Neural progenitor cell (in vitro differentiated cells): ENCODE measurements around the gene HPRT1. TPM values are rescaled to one million over a fixed set of nuclear protein-coding genes. Genes with fewer than 3 reads are reported as not detected.

ENCODE experiments used
- DNase-seq: peaks from one replicate; pipeline ENCODE4 v3.0.0-alpha.2; 2016; ENCODE audit warnings: low spot score
- H2AFZ ChIP-seq: fragments of 200-600 bp; sonication (generic); replicated peaks from 2 replicates; pipeline ENCODE4 v1.6.1; 2016; ENCODE audit warnings: antibody characterized with exemption
- H3F3A ChIP-seq: fragments of 200-600 bp; sonication (generic); 2 replicates; pipeline ENCODE4 v1.6.1; 2016; ENCODE audit warnings: antibody characterized with exemption, low read depth
- H3K27ac ChIP-seq: fragments of 200-600 bp; sonication (generic); 2 replicates; pipeline ENCODE4 v1.5.1; 2016; ENCODE audit warnings: mild to moderate bottlenecking
- H3K27me3 ChIP-seq: fragments of 200-600 bp; sonication (generic); 2 replicates; pipeline ENCODE4 v1.6.1; 2016; ENCODE audit warnings: mild to moderate bottlenecking, moderate library complexity
- H3K36me3 ChIP-seq: fragments of 200-600 bp; sonication (generic); 2 replicates; pipeline ENCODE4 v1.5.1; 2016
- H3K4me1 ChIP-seq: fragments of 200-600 bp; sonication (generic); 2 replicates; pipeline ENCODE4 v1.6.1; 2016; ENCODE audit warnings: mixed run types
- H3K4me2 ChIP-seq: fragments of 200-600 bp; sonication (generic); 2 replicates; pipeline ENCODE4 v1.6.1; 2016
- H3K4me3 ChIP-seq: fragments of 200-600 bp; sonication (generic); 2 replicates; pipeline ENCODE4 v1.5.1; 2016
- H3K79me2 ChIP-seq: fragments of 200-600 bp; sonication (generic); 2 replicates; pipeline ENCODE4 v1.6.1; 2016; ENCODE audit warnings: low read depth
- H3K9ac ChIP-seq: fragments of 200-600 bp; sonication (generic); 2 replicates; pipeline ENCODE4 v1.6.1; 2016
- H3K9me3 ChIP-seq: fragments of 200-600 bp; sonication (generic); 2 replicates; pipeline ENCODE4 v1.5.1; 2016; ENCODE audit warnings: low read depth
- H4K20me1 ChIP-seq: fragments of 200-600 bp; sonication (generic); 2 replicates; pipeline ENCODE4 v1.6.1; 2016; ENCODE audit warnings: low read depth
- H3K27ac Mint-ChIP-seq: 3 replicates; pipeline ENCODE4 v1.8.0; 2021; ENCODE audit warnings: mixed read lengths
- H3K27me3 Mint-ChIP-seq: 2 replicates; pipeline ENCODE4 v1.8.0; 2022; ENCODE audit warnings: low read depth, mild to moderate bottlenecking, inconsistent platforms, moderate library complexity, mixed read lengths; ENCODE audit not compliant: insufficient read depth
- H3K36me3 Mint-ChIP-seq: 3 replicates; pipeline ENCODE4 v1.8.0; 2021; ENCODE audit warnings: mixed read lengths
- H3K4me1 Mint-ChIP-seq: 3 replicates; pipeline ENCODE4 v1.8.0; 2021; ENCODE audit warnings: mixed read lengths
- H3K4me3 Mint-ChIP-seq: 3 replicates; pipeline ENCODE4 v1.8.0; 2021; ENCODE audit warnings: mild to moderate bottlenecking, moderate library complexity, mixed read lengths
- H3K9me3 Mint-ChIP-seq: 3 replicates; pipeline ENCODE4 v1.8.0; 2020; ENCODE audit warnings: mixed read lengths
- CTCF ChIP-seq: fragments of 200-600 bp; sonication (generic); IDR thresholded peaks from 2 replicates; pipeline ENCODE4 v1.5.1; 2017; ENCODE audit warnings: antibody characterized with exemption, mild to moderate bottlenecking
- EZH2 ChIP-seq: fragments of 200-600 bp; sonication (generic); IDR thresholded peaks from 2 replicates; pipeline ENCODE4 v1.6.1; 2017; ENCODE audit warnings: antibody characterized with exemption, mild to moderate bottlenecking, moderate library complexity
- EZH2phosphoT487 ChIP-seq: fragments of 200-600 bp; sonication (generic); IDR thresholded peaks from 2 replicates; pipeline ENCODE4 v1.6.1; 2017; ENCODE audit warnings: antibody characterized with exemption
- total RNA-seq: library from RNA; depleted of rRNA; stranded (reverse); fragments of >200 nt; gene quantifications from 2 replicates; pipeline ENCODE4 v1.2.3, GENCODE V29; 2015; ENCODE audit warnings: low replicate concordance

Gene HPRT1
- total RNA-seq, 1 donor from 2014 or later = 20.9 TPM

GRCh38 chrX:134472041-134472440 is 12.1 kb downstream of the HPRT1 start:
- H3F3A ChIP-seq = no peaks in the 10 kb centered on the region
- Mint-ChIP-seq H3K27me3 (no peaks in the 10 kb centered on the region), H3K4me3 (no peak overlapping the region), H3K9me3 (no peaks in the 10 kb centered on the region), H3K36me3 (peaks cover 16% of the 10 kb centered on the region), H3K27ac (no peak overlapping the region), H3K4me1 (no peaks in the 10 kb centered on the region)
- H3K9me3 ChIP-seq = no peaks in the 10 kb centered on the region
- no peak overlapping the region for H3K9ac ChIP-seq
- DNase-seq = no peak
- no peaks in the 10 kb centered on the region for H3K36me3 ChIP-seq
- TF ChIP-seq EZH2phosphoT487 (no peak), EZH2 (no peak), CTCF (no peak)
- no peaks in the 10 kb centered on the region for H4K20me1 ChIP-seq
- H3K4me2 ChIP-seq = no peak overlapping the region
- no peak overlapping the region for H3K27ac ChIP-seq
- no peak overlapping the region for H2AFZ ChIP-seq
- no peaks in the 10 kb centered on the region for H3K27me3 ChIP-seq
- peaks cover 26% of the 10 kb centered on the region for H3K79me2 ChIP-seq
- no peaks in the 10 kb centered on the region for H3K4me1 ChIP-seq
- H3K4me3 ChIP-seq = no peak overlapping the region

- H3K36me3 Mint-ChIP-seq = peaks cover 17% of the 10 kb centered on the region
- Histone ChIP-seq H3K4me3 (no peak overlapping the region), H3K9me3 (no peaks in the 10 kb centered on the region), H3F3A (no peaks in the 10 kb centered on the region), H3K4me1 (no peaks in the 10 kb centered on the region), H3K9ac (no peak overlapping the region), H3K79me2 (no peaks in the 10 kb centered on the region), H3K27me3 (no peaks in the 10 kb centered on the region), H4K20me1 (no peaks in the 10 kb centered on the region), H3K36me3 (no peaks in the 10 kb centered on the region), H3K4me2 (no peak overlapping the region), H2AFZ (no peak overlapping the region), H3K27ac (no peak overlapping the region)
- H3K27me3 Mint-ChIP-seq = peaks cover 2% of the 10 kb centered on the region
- no peak for DNase-seq
- no peak overlapping the region for H3K4me3 Mint-ChIP-seq
- H3K4me1 Mint-ChIP-seq = no peaks in the 10 kb centered on the region
- no peak overlapping the region for H3K27ac Mint-ChIP-seq
- no peak for TF ChIP-seq CTCF
- no peak for TF ChIP-seq EZH2
- TF ChIP-seq EZH2phosphoT487 = no peak
- no peaks in the 10 kb centered on the region for H3K9me3 Mint-ChIP-seq
These were observed 16.3 kb downstream of the HPRT1 start for GRCh38 chrX:134476284-134476683.

- peaks cover 11% of the 10 kb centered on the region for H3K36me3 Mint-ChIP-seq
- no peaks in the 10 kb centered on the region for H3K4me1 Mint-ChIP-seq
- H4K20me1 ChIP-seq = no peaks in the 10 kb centered on the region
- H3K4me3 Mint-ChIP-seq = no peak overlapping the region
- no peak overlapping the region for H3K4me2 ChIP-seq
- H3K36me3 ChIP-seq = peaks cover 2% of the 10 kb centered on the region
- no peaks in the 10 kb centered on the region for H3K9me3 ChIP-seq
- TF ChIP-seq EZH2 = no peak
- H3K27me3 ChIP-seq = no peaks in the 10 kb centered on the region
- H3K4me1 ChIP-seq = no peaks in the 10 kb centered on the region
- no peak overlapping the region for H3K27ac ChIP-seq
- H3K27me3 Mint-ChIP-seq = peaks cover 2% of the 10 kb centered on the region
- no peak overlapping the region for H3K4me3 ChIP-seq
- no peaks in the 10 kb centered on the region for H3K79me2 ChIP-seq
- no peak overlapping the region for H2AFZ ChIP-seq
- H3K9me3 Mint-ChIP-seq = no peaks in the 10 kb centered on the region
- H3K27ac Mint-ChIP-seq = no peak overlapping the region
- DNase-seq = no peak
- H3K9ac ChIP-seq = no peak overlapping the region
- no peaks in the 10 kb centered on the region for H3F3A ChIP-seq
These were observed 18.4 kb downstream of the HPRT1 start for GRCh38 chrX:134478374-134478773.

GRCh38 chrX:134480061-134480460 is 20.1 kb downstream of the HPRT1 start:
- Mint-ChIP-seq H3K27me3 (peaks cover 2% of the 10 kb centered on the region), H3K36me3 (peaks cover 15% of the 10 kb centered on the region), H3K4me1 (no peaks in the 10 kb centered on the region), H3K4me3 (no peak overlapping the region), H3K9me3 (no peaks in the 10 kb centered on the region), H3K27ac (no peak overlapping the region)
- no peaks in the 10 kb centered on the region for H3K9me3 ChIP-seq
- H4K20me1 ChIP-seq = no peaks in the 10 kb centered on the region
- DNase-seq = no peak
- no peaks in the 10 kb centered on the region for H3F3A ChIP-seq
- no peak overlapping the region for H2AFZ ChIP-seq
- H3K4me2 ChIP-seq = no peak overlapping the region
- no peaks in the 10 kb centered on the region for H3K79me2 ChIP-seq
- no peak overlapping the region for H3K9ac ChIP-seq
- H3K4me3 ChIP-seq = no peak overlapping the region
- H3K4me1 ChIP-seq = no peaks in the 10 kb centered on the region
- no peak overlapping the region for H3K27ac ChIP-seq
- TF ChIP-seq CTCF (no peak), EZH2phosphoT487 (no peak), EZH2 (no peak)
- H3K36me3 ChIP-seq = peaks cover 2% of the 10 kb centered on the region
- no peaks in the 10 kb centered on the region for H3K27me3 ChIP-seq
